Vagina (tissue), 2 donors: Measurements from ENCODE around the gene VPS9D1. TPM values are rescaled to one million over a fixed set of nuclear protein-coding genes. Genes with fewer than 3 reads are reported as not detected.

Source experiments
- DNase-seq, 2 donors: peaks; one replicate each; pipeline ENCODE4 v3.0.0-alpha.2; 2017; ENCODE audit errors: extremely low spot score in 2 of 2
- H3K27ac ChIP-seq: fragments of 200-600 bp; sonication (generic); one replicate; pipeline ENCODE4 v1.5.1; 2019
- H3K27me3 ChIP-seq: fragments of 200-600 bp; sonication (generic); one replicate; pipeline ENCODE4 v1.5.1; 2019
- H3K36me3 ChIP-seq, 2 donors: fragments of 200-600 bp; sonication (generic); one replicate each; pipeline ENCODE4 v1.5.1; 2017 to 2019
- H3K4me1 ChIP-seq: fragments of 200-600 bp; sonication (generic); one replicate; pipeline ENCODE4 v1.5.1; 2019
- H3K4me3 ChIP-seq, 2 donors: fragments of 200-600 bp; sonication (generic); 1 replicate in 1 of 2; 2 replicates in 1 of 2; pipeline ENCODE4 v1.5.1; 2016 to 2019
- H3K9me3 ChIP-seq: fragments of 200-600 bp; sonication (generic); one replicate; pipeline ENCODE4 v1.5.1; 2019
- POLR2A ChIP-seq, 2 donors: fragments of 450-650 bp; IDR thresholded peaks; one replicate each; pipeline ENCODE4 v1.6.1; 2017; ENCODE audit warnings: antibody characterized with exemption in 2 of 2, mild to moderate bottlenecking in 2 of 2, moderate library complexity in 2 of 2
- POLR2AphosphoS5 ChIP-seq, 2 donors: sonication (generic); formaldehyde crosslinking; IDR thresholded peaks; one replicate each; pipeline ENCODE4 v1.9.0; 2017; ENCODE audit warnings: antibody characterized with exemption in 2 of 2, mild to moderate bottlenecking in 2 of 2, low read depth in 1 of 2; ENCODE audit not compliant: insufficient read depth in 1 of 2
- intact Hi-C: fragments of 100-400 bp; cut with DNase I; formaldehyde crosslinking; loops from one replicate; pipeline ENCODE4 v1.15.1; 2023
- total RNA-seq: library from RNA; depleted of rRNA; stranded (reverse); fragments of >200 nt; gene quantifications from one replicate; pipeline ENCODE4 v1.2.3, GENCODE V29; 2016
- TF ChIP-seq, protein P1 (sequence below), 3 experiments: fragments of 450-650 bp in 2 of 3; fragments of 200-600 bp in 1 of 3; sonication (generic) in 1 of 3; IDR thresholded peaks; one replicate each; pipeline ENCODE4 v1.5.1; 2017 to 2019; ENCODE audit warnings: antibody characterized with exemption in 3 of 3, mild to moderate bottlenecking in 2 of 3, moderate library complexity in 2 of 3

The VPS9D1 gene
- total RNA-seq, 1 donor from 2014 or later = 10.1 TPM

GRCh38 chr16:89716493-89716892, 4.2 kb downstream of the VPS9D1 start:
- Histone ChIP-seq H3K36me3 (no peaks in the 10 kb centered on the region), H3K4me1 (peaks cover 23% of the 10 kb centered on the region), H3K4me3 (no peak overlapping the region), H3K27ac (no peak overlapping the region), H3K27me3 (no peaks in the 10 kb centered on the region), H3K9me3 (no peaks in the 10 kb centered on the region)
- intact Hi-C loops = no loop called here
- no peak for TF ChIP-seq POLR2A (IDR thresholded peaks at IDR 0.05)
- no peak for TF ChIP-seq POLR2AphosphoS5 (IDR thresholded peaks at IDR 0.05; ENCODE audit: insufficient read depth in 1 of 2, low read depth in 1 of 2)
- TF ChIP-seq, protein P1, sequence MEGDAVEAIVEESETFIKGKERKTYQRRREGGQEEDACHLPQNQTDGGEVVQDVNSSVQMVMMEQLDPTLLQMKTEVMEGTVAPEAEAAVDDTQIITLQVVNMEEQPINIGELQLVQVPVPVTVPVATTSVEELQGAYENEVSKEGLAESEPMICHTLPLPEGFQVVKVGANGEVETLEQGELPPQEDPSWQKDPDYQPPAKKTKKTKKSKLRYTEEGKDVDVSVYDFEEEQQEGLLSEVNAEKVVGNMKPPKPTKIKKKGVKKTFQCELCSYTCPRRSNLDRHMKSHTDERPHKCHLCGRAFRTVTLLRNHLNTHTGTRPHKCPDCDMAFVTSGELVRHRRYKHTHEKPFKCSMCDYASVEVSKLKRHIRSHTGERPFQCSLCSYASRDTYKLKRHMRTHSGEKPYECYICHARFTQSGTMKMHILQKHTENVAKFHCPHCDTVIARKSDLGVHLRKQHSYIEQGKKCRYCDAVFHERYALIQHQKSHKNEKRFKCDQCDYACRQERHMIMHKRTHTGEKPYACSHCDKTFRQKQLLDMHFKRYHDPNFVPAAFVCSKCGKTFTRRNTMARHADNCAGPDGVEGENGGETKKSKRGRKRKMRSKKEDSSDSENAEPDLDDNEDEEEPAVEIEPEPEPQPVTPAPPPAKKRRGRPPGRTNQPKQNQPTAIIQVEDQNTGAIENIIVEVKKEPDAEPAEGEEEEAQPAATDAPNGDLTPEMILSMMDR (IDR thresholded peaks at IDR 0.05) = no peak
- no peak for DNase-seq

DNA sequence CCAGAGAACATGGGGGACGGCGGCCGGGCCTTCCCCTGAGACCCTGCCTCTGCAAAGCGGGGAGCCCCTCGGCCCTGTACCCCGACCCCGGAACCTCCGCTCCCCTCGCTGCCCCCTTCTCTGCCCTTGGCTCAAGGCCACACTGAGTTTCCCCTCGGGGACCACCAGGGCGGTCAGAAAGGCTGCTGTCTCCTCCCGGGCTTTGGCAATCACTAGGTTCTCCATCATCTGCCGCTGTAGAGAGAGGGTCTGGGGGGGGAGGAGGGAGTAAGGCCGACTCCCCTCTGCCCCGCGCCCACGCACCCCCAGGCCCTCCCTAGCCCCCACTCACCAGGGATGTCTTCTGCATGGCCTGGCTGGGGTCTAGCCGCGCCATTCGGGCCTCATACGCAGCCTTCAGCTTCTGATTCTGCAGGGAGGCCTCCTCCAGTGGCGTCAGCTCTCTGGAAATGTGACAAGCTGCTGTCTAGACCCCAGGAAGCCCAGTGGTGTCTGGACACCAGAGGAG, 8.4 kb downstream of the VPS9D1 start:
- H3K4me1 ChIP-seq = peaks cover 11% of the 10 kb centered on the region
- no peaks in the 10 kb centered on the region for H3K36me3 ChIP-seq
- H3K27me3 ChIP-seq = no peaks in the 10 kb centered on the region
- TF ChIP-seq POLR2A (IDR thresholded peaks at IDR 0.05) (no peak), POLR2AphosphoS5 (IDR thresholded peaks at IDR 0.05; ENCODE audit: insufficient read depth in 1 of 2, low read depth in 1 of 2) (no peak)
- TF ChIP-seq, protein P1 (IDR thresholded peaks at IDR 0.05) = no peak
- DNase-seq = no peak
- no peaks in the 10 kb centered on the region for H3K9me3 ChIP-seq
- H3K4me3 ChIP-seq = peak overlapping the region; percentile 5 to 35
- intact Hi-C loops = no loop called here
- H3K27ac ChIP-seq = no peak overlapping the region

- no peaks in the 10 kb centered on the region for H3K27me3 ChIP-seq
- TF ChIP-seq POLR2AphosphoS5 (IDR thresholded peaks at IDR 0.05; ENCODE audit: insufficient read depth in 1 of 2, low read depth in 1 of 2) = no peak
- no peak for TF ChIP-seq POLR2A (IDR thresholded peaks at IDR 0.05)
- TF ChIP-seq, protein P1 (IDR thresholded peaks at IDR 0.05) = no peak
- no peaks in the 10 kb centered on the region for H3K36me3 ChIP-seq
- intact Hi-C loops = no loop called here
- H3K4me1 ChIP-seq = peaks cover 11% of the 10 kb centered on the region
- no peak for DNase-seq
- no peaks in the 10 kb centered on the region for H3K9me3 ChIP-seq
- H3K4me3 ChIP-seq = peak overlapping the region; percentile 5 to 35
- H3K27ac ChIP-seq = no peak overlapping the region
Measured at GRCh38 chr16:89711601-89712273, 9.0 kb downstream of the VPS9D1 start.

GRCh38 chr16:89710709-89711564, 9.8 kb downstream of the VPS9D1 start:
- Histone ChIP-seq H3K4me1 (peaks cover 16% of the 10 kb centered on the region), H3K36me3 (no peaks in the 10 kb centered on the region), H3K27me3 (no peaks in the 10 kb centered on the region), H3K27ac (no peak overlapping the region), H3K9me3 (no peaks in the 10 kb centered on the region), H3K4me3 (no peak overlapping the region)
- DNase-seq = no peak
- TF ChIP-seq, protein P1 (IDR thresholded peaks at IDR 0.05) = no peak
- no peak for TF ChIP-seq POLR2A (IDR thresholded peaks at IDR 0.05)
- TF ChIP-seq POLR2AphosphoS5 (IDR thresholded peaks at IDR 0.05; ENCODE audit: insufficient read depth in 1 of 2, low read depth in 1 of 2) = no peak
- intact Hi-C loops = no loop called here
